ENCODE measurements around the gene TIMM22.

The TIMM22 gene

DNA sequence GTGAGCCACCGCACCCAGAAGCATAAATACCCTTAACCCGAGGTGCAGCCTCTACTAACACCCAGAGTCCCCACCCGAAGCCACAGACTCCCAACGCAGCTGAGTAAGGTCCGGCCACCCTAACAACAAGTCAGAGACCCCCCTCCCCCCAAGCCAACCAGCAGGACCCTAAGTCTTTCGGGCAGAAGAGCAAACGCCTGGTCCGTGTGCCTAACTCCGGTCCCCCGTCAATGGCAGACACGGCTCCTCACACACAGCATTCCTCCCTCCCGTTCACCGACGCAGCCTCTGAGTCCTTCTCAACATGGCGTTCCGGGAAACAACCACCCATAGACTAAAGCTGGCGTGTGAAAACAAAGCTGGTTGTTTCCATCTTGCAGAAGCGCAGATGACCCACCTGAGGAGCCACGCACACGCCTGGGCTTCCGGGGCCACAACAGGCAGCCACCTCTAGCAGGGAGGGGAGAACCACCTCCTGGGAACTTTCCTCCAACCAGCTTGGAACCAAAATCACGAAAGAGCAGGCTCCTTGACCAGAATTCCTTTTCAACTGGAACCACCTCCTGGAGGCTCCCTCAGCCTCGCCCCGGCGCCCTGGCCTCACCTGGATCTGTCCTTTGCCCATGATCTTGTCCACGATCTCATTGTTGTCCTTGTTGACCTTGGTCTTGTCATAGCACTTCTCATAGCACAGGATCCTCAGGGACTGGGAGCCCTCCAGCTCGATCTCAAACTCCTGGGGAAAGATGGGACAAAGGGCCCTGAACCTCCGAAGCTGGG, 52.7 kb downstream of the TIMM22 start:
- no peak overlapping the region for H3K27ac ChIP-seq (replicated peaks)

DNA sequence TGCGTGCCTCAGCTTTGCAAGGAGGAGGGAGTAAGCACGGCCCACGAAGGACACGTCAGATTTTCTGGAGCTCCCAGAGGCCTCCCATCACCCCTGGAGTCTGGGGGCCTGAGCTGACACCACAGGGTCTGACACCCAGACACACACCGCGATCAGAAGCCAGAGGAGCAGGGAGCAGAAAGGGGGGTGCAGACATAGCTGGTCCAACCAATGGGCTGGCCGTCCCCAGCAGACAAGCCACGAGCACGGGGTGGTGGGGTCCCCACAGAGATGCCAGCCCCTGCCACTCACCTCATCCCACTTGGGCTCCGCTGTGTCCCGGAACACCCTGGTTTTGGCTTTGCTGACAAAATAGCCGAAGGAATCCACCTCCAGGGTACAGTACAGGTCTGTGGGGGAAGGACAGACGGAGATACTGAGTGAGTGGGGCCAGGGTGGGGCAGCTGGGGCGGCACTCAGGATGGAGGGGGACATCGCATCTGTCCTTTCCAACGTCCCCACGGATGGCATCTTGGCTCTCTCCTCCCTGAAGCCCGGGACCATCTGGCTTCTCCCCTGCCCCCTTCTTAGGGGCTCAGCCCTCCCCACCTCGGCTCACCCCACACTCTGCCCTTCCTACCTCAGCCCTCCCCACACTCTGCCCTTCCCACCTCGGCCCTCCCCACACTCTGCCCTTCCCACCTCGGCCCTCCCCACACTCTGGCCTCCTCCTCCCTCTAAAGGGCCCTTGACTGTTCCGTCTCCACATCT, 53.5 kb downstream of the TIMM22 start:
- TF ChIP-seq, protein P1, sequence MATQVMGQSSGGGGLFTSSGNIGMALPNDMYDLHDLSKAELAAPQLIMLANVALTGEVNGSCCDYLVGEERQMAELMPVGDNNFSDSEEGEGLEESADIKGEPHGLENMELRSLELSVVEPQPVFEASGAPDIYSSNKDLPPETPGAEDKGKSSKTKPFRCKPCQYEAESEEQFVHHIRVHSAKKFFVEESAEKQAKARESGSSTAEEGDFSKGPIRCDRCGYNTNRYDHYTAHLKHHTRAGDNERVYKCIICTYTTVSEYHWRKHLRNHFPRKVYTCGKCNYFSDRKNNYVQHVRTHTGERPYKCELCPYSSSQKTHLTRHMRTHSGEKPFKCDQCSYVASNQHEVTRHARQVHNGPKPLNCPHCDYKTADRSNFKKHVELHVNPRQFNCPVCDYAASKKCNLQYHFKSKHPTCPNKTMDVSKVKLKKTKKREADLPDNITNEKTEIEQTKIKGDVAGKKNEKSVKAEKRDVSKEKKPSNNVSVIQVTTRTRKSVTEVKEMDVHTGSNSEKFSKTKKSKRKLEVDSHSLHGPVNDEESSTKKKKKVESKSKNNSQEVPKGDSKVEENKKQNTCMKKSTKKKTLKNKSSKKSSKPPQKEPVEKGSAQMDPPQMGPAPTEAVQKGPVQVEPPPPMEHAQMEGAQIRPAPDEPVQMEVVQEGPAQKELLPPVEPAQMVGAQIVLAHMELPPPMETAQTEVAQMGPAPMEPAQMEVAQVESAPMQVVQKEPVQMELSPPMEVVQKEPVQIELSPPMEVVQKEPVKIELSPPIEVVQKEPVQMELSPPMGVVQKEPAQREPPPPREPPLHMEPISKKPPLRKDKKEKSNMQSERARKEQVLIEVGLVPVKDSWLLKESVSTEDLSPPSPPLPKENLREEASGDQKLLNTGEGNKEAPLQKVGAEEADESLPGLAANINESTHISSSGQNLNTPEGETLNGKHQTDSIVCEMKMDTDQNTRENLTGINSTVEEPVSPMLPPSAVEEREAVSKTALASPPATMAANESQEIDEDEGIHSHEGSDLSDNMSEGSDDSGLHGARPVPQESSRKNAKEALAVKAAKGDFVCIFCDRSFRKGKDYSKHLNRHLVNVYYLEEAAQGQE (IDR thresholded peaks at IDR 0.05; ENCODE audit: insufficient replicate concordance, low read depth): no peak
- TF ChIP-seq GABPA (IDR thresholded peaks at IDR 0.05; ENCODE audit: low read depth) (no peak), POLR2AphosphoS5 (IDR thresholded peaks at IDR 0.05; ENCODE audit: low read depth) (no peak), SPI1 (IDR thresholded peaks at IDR 0.05; ENCODE audit: borderline replicate concordance, low read depth) (no peak)
- TF ChIP-seq, protein P2, sequence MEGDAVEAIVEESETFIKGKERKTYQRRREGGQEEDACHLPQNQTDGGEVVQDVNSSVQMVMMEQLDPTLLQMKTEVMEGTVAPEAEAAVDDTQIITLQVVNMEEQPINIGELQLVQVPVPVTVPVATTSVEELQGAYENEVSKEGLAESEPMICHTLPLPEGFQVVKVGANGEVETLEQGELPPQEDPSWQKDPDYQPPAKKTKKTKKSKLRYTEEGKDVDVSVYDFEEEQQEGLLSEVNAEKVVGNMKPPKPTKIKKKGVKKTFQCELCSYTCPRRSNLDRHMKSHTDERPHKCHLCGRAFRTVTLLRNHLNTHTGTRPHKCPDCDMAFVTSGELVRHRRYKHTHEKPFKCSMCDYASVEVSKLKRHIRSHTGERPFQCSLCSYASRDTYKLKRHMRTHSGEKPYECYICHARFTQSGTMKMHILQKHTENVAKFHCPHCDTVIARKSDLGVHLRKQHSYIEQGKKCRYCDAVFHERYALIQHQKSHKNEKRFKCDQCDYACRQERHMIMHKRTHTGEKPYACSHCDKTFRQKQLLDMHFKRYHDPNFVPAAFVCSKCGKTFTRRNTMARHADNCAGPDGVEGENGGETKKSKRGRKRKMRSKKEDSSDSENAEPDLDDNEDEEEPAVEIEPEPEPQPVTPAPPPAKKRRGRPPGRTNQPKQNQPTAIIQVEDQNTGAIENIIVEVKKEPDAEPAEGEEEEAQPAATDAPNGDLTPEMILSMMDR (IDR thresholded peaks at IDR 0.05; ENCODE audit: insufficient read depth, low read length): no peak
- no peaks in the 10 kb centered on the region for H3K27me3 ChIP-seq (ENCODE audit: insufficient read depth, poor library complexity, severe bottlenecking)

More for the DNA sequence above, 52.7 kb downstream of the TIMM22 start:
- no peaks in the 10 kb centered on the region for H3K27me3 ChIP-seq (ENCODE audit: insufficient read depth, poor library complexity, severe bottlenecking)
- H3K4me3 ChIP-seq (replicated peaks; ENCODE audit: insufficient read depth, low read length): no peak overlapping the region
- no peak for TF ChIP-seq SPI1 (IDR thresholded peaks at IDR 0.05; ENCODE audit: borderline replicate concordance, low read depth)
- TF ChIP-seq, protein P2 (IDR thresholded peaks at IDR 0.05; ENCODE audit: insufficient read depth, low read length): no peak
- TF ChIP-seq, protein P1 (IDR thresholded peaks at IDR 0.05; ENCODE audit: insufficient replicate concordance, low read depth): no peak
- TF ChIP-seq GABPA (IDR thresholded peaks at IDR 0.05; ENCODE audit: low read depth): no peak
- TF ChIP-seq POLR2AphosphoS5 (IDR thresholded peaks at IDR 0.05; ENCODE audit: low read depth): no peak
- DNase-seq (ENCODE audit: low read depth in 1 of 2, low spot score in 1 of 2): no peak

DNA sequence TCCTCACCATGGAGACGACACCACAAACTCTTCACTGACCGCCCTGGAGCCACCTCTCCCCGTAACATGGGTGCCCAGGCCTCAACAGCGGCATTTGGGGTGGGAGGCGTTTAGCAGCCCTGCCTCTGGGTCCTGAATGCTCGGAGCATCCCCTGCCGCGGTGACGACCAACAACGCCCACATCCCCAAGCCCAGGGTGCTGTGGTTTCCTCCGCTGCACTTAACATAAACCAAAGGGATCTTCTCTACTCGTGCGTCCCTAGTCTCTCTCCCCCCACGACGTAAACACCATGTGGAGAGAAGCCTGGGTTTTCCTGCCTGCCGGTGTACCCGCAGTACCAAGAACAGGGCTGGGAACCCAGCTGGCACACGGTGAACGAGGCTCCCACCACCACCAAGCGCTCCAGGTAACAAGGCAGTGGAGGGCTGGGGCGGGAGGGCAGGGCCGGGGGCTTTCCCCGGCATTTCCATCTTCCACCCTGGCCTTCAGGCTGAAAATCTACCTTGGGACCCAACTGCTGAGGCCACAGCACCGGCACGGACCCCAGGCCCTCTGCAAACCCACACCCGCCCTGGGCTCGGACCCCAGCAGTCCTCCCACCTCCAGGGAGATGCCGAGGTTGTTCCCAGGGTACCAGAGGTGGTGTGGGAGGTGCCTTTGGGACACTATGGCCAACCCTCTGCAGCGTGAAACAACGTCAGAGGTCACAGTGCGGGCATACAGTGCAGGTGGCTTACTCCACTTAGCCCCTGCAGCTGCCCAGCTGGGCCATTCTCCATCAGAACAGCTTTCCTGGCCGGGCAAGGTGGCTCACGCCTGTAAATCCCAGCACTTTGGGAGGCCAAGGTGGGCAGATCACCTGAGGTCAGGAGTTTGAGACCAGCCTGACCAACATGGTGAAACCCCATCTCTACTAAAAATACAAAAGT, 54.3 kb downstream of the TIMM22 start:
- Histone ChIP-seq H3K4me3 (replicated peaks; ENCODE audit: insufficient read depth, low read length) (no peak overlapping the region), H3K27me3 (ENCODE audit: insufficient read depth, poor library complexity, severe bottlenecking) (no peaks in the 10 kb centered on the region), H3K27ac (replicated peaks) (no peak overlapping the region)
- TF ChIP-seq SPI1 (IDR thresholded peaks at IDR 0.05; ENCODE audit: borderline replicate concordance, low read depth) (no peak), GABPA (IDR thresholded peaks at IDR 0.05; ENCODE audit: low read depth) (no peak), POLR2AphosphoS5 (IDR thresholded peaks at IDR 0.05; ENCODE audit: low read depth) (no peak)
- TF ChIP-seq, protein P1 (IDR thresholded peaks at IDR 0.05; ENCODE audit: insufficient replicate concordance, low read depth): no peak
- TF ChIP-seq, protein P2 (IDR thresholded peaks at IDR 0.05; ENCODE audit: insufficient read depth, low read length): no peak
- no peak for DNase-seq (ENCODE audit: low read depth in 1 of 2, low spot score in 1 of 2)

More for the DNA sequence above, 53.5 kb downstream of the TIMM22 start:
- no peak overlapping the region for H3K4me3 ChIP-seq (replicated peaks; ENCODE audit: insufficient read depth, low read length)
- no peak overlapping the region for H3K27ac ChIP-seq (replicated peaks)
- no peak for DNase-seq (ENCODE audit: low read depth in 1 of 2, low spot score in 1 of 2)

All from HL-60 (cell line).